GM18505 (cell line): ENCODE results near the gene CC2D2B.
"Not testable (repeated sequence)": the region's sequence is repeated elsewhere in the genome, so short reads cannot be mapped to it uniquely, and the experiment has no call there.

ENCODE experiments used
- ATAC-seq: cut with Tn5 transposase; IDR thresholded peaks from one replicate; pipeline ENCODE4 v1.9.1; 2021; ENCODE audit not compliant: unreplicated experiment
- POLR2A ChIP-seq: IDR thresholded peaks from 4 replicates; pipeline ENCODE4 v1.6.1; 2011; ENCODE audit warnings: borderline replicate concordance; ENCODE audit not compliant: insufficient read depth, insufficient read length; ENCODE audit errors: extremely low read depth

Gene CC2D2B

DNA sequence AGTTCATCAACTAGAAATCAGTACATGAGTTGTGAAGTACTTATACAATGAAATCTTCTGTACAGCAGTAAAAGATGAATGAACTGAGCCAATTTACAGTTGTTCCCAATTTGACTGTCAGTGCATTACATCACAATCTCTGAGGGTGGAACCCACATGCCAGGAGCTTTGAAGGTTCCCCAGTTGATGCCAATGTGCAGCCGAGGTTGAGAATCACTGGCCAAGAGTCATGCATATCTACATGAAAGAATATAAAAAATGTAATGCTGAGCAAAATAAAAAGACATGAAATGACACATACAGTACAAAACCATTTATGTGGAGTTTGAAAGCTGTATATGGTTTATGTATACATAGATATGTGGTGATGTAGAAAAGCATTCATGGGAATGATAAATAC, 113.6 kb downstream of the CC2D2B start:
- no peak for ATAC-seq
- no peak for TF ChIP-seq POLR2A

DNA sequence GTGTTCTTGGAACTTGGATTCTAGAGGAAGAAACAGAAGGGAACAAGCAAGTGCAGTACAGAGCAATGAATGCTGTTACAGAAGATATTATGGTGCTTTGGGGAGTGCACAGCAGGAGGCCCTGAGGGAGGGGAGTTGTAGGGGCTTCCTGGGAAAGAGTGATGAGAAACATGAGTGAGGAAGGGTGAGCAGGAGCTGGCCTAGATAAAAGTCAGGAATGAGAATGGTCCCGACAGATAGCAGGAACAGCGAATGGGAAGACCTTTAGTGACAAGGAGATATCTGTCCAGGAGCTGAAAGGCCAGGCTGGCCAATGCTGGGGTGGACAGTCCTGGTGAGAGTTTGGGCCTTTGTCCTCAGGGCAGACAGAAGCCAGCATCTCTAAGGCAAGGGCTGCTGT, 115.0 kb downstream of the CC2D2B start:
- no peak for TF ChIP-seq POLR2A
- no peak for ATAC-seq

DNA sequence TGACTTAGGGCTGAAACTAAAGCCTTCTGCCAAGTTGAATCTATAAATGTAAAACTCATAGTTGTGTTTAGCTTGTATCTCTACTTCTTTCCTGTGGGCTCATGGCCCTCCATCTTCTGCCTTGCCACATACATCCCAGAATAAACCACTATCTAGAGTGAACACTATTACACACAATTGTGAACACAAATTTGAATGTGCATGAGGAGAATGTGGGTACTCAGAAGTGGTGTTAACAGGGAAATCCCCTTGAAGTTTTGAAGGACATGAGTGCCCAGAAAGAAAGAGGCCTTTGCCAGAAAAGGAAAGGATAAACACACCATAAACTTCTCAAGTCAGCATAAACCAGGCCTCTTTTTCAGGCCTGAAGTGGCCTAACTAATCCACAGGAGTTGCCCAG, 115.4 kb downstream of the CC2D2B start:
- TF ChIP-seq POLR2A = no peak
- no peak for ATAC-seq

DNA sequence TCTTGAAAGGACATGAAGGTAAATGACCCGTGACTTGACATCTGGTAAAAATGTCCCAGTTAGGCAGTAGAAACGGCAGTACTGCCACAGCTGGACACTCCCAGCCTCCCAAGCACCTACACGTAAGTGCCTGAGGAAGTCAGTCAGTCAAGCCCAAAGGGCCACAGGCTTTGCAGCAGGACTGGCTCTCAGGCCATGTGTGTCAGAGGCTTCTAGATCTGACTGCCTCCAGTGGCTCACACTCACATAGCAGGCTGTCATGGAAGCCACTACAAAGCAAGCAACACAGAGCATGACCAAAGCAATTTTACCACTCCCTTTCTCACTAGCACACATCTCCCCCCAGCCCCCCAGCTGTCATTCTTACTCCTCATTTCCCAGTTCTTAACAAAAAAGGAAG, 117.8 kb downstream of the CC2D2B start:
- no peak for ATAC-seq
- TF ChIP-seq POLR2A = no peak

GRCh38 chr10:96034625-96035024, 126.8 kb downstream of the CC2D2B start:
- no peak for TF ChIP-seq POLR2A
- no peak for ATAC-seq

DNA sequence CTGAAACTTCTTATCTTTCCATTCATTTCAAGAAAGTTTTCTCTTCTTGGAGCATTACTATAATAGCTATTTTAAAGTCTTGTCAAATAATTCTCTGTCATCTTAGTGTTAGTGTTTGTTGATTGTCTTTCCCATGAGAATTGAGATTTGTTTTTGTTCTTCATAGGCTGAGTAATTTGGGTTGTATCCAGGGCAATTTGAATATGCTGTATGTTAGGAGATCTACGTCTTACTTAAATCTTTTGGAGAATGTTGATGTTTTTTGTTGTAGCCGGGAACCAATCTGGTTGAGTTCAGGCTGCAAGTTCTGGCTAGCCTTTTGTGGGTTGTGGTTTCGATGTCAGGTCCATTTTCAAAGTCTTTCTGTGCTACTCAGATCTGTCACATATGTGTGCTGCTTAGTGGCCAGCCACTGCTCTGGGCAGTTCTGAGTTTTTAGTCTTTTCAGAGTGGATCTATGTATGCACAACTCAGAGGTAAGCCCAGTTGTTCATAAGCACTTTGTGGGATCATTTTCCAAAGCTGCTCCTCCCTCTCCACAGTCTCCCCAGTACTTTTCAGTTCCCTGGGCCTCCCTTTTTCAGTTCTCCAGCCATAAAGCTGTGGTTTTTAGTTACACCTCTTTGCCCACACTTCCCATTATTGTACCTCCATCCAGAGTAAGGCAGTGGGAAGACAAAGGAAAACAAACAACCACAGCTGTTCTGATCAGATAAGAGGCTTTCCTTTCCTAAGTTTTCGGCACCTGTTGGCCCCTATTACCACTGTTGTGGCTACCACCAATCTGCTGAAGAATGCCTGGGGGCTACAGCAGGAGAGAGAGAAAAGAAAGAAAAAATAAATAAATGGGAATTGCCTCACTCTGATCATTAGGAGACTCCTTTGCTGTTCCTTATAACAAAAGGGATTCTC, 131.0 kb downstream of the CC2D2B start:
- ATAC-seq = no peak
- no peak for TF ChIP-seq POLR2A

DNA sequence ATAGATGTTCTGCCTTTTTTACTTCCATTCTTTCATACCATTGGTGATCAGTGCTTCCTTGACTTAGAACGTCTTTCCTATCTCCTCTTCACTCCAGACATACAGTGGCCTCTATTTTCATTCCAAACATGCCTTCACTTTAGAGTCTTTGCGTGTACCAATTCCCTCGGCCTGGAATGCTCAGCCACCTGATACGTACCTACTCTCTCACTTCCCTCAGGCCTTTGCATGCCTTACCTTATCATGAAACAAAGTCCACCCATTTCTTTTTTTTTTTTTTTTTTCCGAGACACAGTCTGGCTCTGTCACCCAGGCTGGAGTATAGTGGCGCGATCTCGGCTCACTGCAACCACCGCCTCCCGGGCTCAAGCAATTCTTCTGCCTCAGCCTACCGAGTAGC, 133.4 kb downstream of the CC2D2B start:
- ATAC-seq = no peak
- TF ChIP-seq POLR2A = no peak

DNA sequence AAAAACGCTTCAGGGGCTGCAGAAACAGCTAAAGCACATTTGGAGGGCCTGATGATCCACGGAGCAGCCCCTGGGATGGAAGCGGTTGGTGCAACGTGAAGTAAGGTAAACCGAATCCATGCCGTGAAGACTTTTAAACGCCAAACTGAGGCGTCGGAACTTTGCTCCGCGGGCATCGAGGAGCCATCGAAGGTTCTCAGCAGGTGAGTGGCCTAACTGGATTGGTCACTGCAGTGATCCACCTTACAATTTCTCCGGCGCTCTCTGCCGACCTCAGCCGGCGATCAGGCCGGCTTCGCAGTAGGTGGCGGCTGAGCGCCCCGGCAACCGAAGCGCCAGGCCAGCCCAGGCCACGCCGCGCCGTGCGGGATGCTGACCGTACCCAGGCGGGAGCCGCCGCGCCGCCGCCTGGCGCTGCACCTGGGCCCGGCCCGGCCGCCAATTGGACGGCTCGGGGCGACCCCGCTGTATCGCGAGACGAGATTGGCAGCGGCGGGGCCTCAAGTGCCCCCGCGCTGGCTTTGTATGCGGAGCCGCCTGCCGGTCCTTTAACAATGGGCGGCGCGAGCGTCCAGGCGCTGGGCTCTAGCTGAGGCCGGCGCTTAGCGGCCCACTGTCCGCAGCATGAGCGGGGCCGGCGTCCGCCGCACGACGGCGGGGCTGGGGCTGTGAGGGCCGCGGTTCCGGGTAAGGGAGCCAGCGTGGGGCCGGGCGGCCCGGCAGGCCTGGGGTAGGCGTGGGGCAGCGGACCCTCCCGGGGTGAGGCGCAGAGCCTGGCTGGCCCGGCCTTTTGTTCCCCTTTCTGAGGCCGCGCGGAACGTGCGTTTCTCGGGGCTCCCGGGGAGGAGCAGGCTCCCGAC, 135.5 kb downstream of the CC2D2B start, which contains the start of gene CCNJ:
TSS of gene CCNJ (plus strand) at position 551 of the 860 bp plus-strand sequence. CDS start 811 bp downstream, outside the sequence.
- peak; percentile 75 for TF ChIP-seq POLR2A
- peak; percentile 89 for ATAC-seq

GRCh38 chr10:96043893-96044715, 136.3 kb downstream of the CC2D2B start:
- ATAC-seq = peak; percentile 30

DNA sequence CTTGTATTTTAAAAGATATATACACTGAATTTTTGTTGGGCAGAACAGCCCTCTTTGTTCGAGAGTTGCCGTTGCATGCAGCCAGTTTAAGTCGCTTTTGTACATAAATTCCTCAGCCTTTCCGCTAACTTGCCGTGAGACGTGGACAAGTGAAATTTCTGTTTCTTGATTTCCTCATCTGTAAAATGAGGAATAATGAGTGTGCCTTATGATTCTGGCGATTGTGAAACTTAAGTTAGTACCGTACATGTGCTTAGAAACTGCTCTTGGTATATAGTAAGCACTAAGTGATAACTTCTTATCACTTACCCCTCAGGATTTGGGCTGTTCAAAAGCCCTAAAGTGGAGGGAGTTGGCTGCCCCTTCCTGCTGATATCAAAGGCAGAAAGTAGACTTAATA, 137.0 kb downstream of the CC2D2B start:
- no peak for ATAC-seq
- no peak for TF ChIP-seq POLR2A

More at GRCh38 chr10:96043893-96044715, 136.3 kb downstream of the CC2D2B start:
- TF ChIP-seq POLR2A = no peak

DNA sequence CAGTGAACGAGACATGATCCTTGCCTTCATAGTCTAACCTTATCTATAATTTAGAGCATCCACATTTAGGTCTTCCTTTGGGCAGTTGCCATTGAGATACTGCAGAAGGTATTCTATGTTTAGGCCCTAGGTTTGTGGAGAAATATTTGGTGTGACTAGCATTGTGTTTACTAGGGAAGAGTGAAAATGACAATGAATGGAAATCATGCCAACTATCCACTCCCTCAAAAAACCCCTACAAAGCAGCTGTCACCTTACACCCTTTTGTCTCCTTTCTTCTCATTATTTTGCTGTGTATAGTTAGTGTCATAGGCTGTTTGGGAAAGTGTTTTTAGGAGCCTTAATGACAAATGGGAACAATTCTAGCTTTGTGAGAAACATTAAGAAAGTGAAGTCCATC, 138.8 kb downstream of the CC2D2B start:
- no peak for ATAC-seq
- TF ChIP-seq POLR2A = no peak

DNA sequence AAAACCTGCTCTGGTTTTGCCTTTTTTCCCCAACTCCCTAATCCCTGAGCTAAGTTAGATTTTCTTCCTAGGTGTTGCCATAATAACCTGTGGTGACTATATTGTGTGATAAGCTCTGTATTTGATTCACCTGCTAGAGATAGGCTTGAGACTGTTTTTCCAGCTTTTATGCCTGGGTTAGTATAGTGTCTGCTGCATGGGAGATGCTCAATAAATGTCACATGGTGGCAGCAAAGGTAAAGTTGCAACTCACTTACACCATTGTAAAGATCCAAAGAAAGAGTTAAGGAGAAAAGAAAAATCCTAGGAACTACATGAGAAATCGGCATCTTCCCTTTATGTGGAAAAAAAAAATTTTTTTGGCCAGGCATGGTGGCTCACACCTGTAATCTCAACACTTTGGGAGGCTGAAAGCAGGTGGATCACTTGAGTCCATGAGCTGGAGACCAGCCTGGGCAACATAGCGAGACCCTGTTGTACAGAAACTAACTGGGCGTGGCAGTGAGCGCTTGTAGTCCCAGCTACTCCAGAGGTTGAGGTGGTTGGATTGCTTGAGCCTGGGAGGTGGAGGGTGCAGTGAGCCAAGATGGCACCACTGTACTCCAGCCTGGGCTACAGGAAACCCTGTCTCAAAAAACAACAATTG, 139.4 kb downstream of the CC2D2B start:
- no peak for TF ChIP-seq POLR2A
- ATAC-seq = no peak

DNA sequence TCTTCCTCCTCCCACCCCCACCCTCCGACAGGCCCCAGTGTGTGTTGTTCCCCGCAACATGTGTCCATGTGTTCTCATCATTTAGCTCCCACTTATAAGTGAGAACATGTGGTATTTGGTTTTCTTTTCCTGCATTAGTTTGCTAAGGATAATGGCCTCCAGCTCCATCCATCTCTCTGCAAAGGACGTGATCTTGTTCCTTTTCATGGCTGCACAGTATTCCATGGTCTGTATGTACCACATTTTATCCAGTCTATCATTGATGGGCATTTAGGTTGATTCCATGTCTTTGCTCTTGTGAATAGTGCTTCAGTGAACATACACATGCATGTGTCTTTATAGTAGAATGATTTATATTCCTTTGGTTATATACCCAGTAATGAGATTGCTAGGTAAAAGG, 140.2 kb downstream of the CC2D2B start:
- ATAC-seq = not testable (repeated sequence)
